ENCODE measurements around the gene POLR2C. TPM values are rescaled to one million over a fixed set of nuclear protein-coding genes. Genes with fewer than 3 reads are reported as not detected.
A peak's percentile ranks its signal among the peaks of the same experiment; 100 is the strongest.

Gene POLR2C
- total and polyA plus RNA-seq, 2 of the 13 experiments (the other 11 are each of a cell fraction or from before 2014, with no cell fraction given) = 104 to 216 TPM

GRCh38 chr16:57422026-57422944 is 40.2 kb upstream of the POLR2C start (continued):
- TF ChIP-seq ZNF121 (CRISPR knock-in tag; IDR thresholded peaks at IDR 0.05) (peak; percentile 65), SAP130 (CRISPR knock-in tag; IDR thresholded peaks at IDR 0.05; ENCODE audit: low read depth) (peak; percentile 58), ZNF230 (CRISPR knock-in tag; IDR thresholded peaks at IDR 0.05) (0 out of 2 replicates have a peak, but pooled peaks have one; percentile 53), BATF2 (CRISPR knock-in tag; IDR thresholded peaks at IDR 0.05) (no peak), CREM (IDR thresholded peaks at IDR 0.05) (no peak), CREM (CRISPR knock-in tag; IDR thresholded peaks at IDR 0.05) (no peak), ZSCAN31 (CRISPR knock-in tag; IDR thresholded peaks at IDR 0.05; ENCODE audit: low read depth) (no peak), ZNF646 (CRISPR knock-in tag; IDR thresholded peaks at IDR 0.05) (no peak), ARID3A (IDR thresholded peaks at IDR 0.05; ENCODE audit: low read depth, low read length) (peak; percentile 82; the same call in 1 of the 2 replicates), ZBTB33 (CRISPR knock-in tag; IDR thresholded peaks at IDR 0.05) (0 out of 2 replicates have a peak, but pooled peaks have one; percentile 15), ZNF251 (CRISPR knock-in tag; IDR thresholded peaks at IDR 0.05) (no peak), HBP1 (CRISPR knock-in tag; IDR thresholded peaks at IDR 0.05; ENCODE audit: low read depth) (no peak)
